Measurements from ENCODE around the gene RIN1. TPM values are rescaled to one million over a fixed set of nuclear protein-coding genes. Genes with fewer than 3 reads are reported as not detected.

The RIN1 gene
- total RNA-seq, 1 donor from 2014 or later, result 2.3 TPM

DNA sequence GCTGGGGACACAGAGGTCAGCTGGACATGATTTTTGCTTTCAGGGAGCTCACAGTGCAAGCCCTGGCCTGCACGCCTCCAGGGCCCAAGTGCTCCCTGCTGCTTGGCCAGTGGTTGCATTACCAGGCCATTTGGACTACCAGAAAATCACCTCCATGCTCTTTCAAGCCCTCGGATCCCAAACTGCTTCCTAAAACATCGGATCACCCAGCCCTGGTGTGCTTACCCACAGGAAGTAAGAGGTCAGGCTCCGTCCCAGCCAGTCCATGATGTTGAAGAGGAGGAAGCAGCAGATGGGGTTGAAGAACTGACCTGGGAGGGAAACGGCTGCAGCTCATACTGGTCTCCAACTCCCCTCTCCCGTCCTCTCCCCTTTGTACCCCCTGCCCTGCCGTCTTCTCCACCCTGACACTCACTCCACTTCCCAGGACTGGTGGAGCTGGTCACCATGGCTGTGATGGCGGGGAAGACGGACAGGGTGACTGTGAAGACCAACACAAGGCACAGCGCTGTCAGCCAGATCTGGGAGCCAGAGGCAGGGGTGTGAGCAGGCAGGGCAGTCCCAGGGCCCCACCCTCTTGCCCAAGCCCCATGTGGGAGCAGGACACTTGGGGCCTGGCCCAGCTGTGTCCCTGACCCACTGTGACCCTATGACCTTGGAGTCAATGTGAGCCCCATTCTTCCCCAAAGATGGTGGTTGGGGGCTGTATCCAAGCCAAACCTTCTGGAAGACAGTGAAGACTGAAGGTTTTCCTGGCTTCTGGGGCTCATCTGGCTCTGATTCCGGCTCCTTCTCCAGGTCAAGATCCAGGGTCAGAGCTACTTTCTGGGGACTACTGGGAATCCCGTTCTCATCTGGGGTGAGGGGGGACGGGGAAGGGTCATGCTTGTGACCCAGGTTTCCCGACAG lies 29.7 kb upstream of the RIN1 start:
- Mint-ChIP-seq H3K4me1 (ENCODE audit: low read depth) (peaks cover 13% of the 10 kb centered on the region), H3K4me3 (ENCODE audit: low read depth) (no peak overlapping the region), H3K27ac (no peak overlapping the region), H3K27me3 (no peaks in the 10 kb centered on the region), H3K9me3 (ENCODE audit: low read depth) (no peaks in the 10 kb centered on the region), H3K36me3 (ENCODE audit: insufficient read depth) (peaks cover 13% of the 10 kb centered on the region)
- TF ChIP-seq, protein P1, sequence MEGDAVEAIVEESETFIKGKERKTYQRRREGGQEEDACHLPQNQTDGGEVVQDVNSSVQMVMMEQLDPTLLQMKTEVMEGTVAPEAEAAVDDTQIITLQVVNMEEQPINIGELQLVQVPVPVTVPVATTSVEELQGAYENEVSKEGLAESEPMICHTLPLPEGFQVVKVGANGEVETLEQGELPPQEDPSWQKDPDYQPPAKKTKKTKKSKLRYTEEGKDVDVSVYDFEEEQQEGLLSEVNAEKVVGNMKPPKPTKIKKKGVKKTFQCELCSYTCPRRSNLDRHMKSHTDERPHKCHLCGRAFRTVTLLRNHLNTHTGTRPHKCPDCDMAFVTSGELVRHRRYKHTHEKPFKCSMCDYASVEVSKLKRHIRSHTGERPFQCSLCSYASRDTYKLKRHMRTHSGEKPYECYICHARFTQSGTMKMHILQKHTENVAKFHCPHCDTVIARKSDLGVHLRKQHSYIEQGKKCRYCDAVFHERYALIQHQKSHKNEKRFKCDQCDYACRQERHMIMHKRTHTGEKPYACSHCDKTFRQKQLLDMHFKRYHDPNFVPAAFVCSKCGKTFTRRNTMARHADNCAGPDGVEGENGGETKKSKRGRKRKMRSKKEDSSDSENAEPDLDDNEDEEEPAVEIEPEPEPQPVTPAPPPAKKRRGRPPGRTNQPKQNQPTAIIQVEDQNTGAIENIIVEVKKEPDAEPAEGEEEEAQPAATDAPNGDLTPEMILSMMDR (IDR thresholded peaks at IDR 0.05; ENCODE audit: unreplicated experiment), result no peak
- DNase-seq (ENCODE audit: low spot score, unreplicated experiment), result no peak

GRCh38 chr11:66365166-66365565 lies 28.9 kb upstream of the RIN1 start:
- no peak for DNase-seq (ENCODE audit: low spot score, unreplicated experiment)
- Mint-ChIP-seq H3K9me3 (ENCODE audit: low read depth) (no peaks in the 10 kb centered on the region), H3K36me3 (ENCODE audit: insufficient read depth) (peaks cover 13% of the 10 kb centered on the region), H3K27ac (no peak overlapping the region), H3K4me3 (ENCODE audit: low read depth) (no peak overlapping the region), H3K4me1 (ENCODE audit: low read depth) (peaks cover 7% of the 10 kb centered on the region), H3K27me3 (no peaks in the 10 kb centered on the region)
- TF ChIP-seq, protein P1 (IDR thresholded peaks at IDR 0.05; ENCODE audit: unreplicated experiment), result no peak

DNA sequence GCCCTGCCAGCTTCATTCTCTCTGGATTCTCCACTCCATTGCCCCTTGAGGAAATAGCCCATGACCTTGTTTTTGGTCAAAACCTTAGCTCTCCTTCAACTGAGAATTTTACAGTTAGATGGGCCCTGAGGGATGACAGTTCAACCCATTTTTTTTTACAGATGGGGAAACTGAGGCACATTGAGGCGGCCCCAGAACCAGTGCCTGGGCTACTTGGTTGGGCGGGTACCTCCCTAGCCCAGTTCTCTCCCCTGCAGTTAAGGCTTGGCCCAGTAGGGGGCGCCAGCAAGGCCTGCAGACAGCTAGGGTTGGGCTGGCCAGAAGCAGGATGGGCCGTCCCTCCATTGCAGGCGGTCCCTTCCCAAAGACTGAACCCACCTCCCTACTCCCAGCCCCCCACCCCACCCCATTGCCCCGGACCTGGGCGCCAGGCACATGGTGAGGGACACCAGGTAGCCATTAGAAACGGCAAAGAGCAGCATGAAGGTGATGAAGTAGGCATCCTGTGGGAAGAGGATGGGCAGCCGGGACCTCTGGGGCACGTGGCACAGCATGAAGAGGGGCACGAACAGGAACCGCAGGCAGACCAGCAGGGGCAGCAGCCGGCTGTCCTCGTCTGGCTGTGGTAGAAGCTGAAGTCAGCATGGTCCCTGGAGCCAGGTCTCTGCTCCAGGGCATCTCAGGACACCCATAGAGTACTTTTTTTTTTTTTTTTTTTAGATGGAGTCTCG lies 27.7 kb upstream of the RIN1 start:
- Mint-ChIP-seq H3K36me3 (ENCODE audit: insufficient read depth) (peaks cover 8% of the 10 kb centered on the region), H3K27me3 (no peaks in the 10 kb centered on the region), H3K4me1 (ENCODE audit: low read depth) (no peaks in the 10 kb centered on the region), H3K9me3 (ENCODE audit: low read depth) (no peaks in the 10 kb centered on the region), H3K4me3 (ENCODE audit: low read depth) (no peak overlapping the region), H3K27ac (no peak overlapping the region)
- peak; percentile 52 for DNase-seq (ENCODE audit: low spot score, unreplicated experiment)
- TF ChIP-seq, protein P1 (IDR thresholded peaks at IDR 0.05; ENCODE audit: unreplicated experiment), result peak; percentile 73

DNA sequence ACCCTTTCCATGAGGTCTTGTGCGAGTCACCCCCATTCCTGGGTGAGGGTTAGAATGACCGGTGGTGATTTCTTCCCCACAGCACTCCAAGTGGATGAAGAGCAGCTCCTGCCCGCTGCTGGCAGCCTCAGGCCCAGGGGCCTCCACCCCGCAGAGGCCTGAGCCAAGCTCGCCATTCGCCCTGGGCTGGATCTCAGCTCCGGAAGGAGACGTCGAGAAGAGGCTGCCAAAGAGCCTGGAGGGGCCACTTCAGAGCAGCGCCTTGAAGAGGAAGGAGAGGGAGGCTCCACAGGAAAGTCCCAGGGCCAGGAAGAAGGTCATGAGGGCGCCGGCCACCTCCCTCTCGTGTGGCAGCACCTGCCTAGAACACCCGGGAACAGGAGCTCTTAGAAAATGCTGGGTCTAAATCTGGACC lies 27.0 kb upstream of the RIN1 start:
- peaks cover 9% of the 10 kb centered on the region for H3K36me3 Mint-ChIP-seq (ENCODE audit: insufficient read depth)
- TF ChIP-seq, protein P1 (IDR thresholded peaks at IDR 0.05; ENCODE audit: unreplicated experiment), result no peak
- no peak for DNase-seq (ENCODE audit: low spot score, unreplicated experiment)
- H3K4me3 Mint-ChIP-seq (ENCODE audit: low read depth), result no peak overlapping the region
- no peaks in the 10 kb centered on the region for H3K4me1 Mint-ChIP-seq (ENCODE audit: low read depth)
- H3K27ac Mint-ChIP-seq, result no peak overlapping the region
- no peaks in the 10 kb centered on the region for H3K9me3 Mint-ChIP-seq (ENCODE audit: low read depth)
- H3K27me3 Mint-ChIP-seq, result no peaks in the 10 kb centered on the region

DNA sequence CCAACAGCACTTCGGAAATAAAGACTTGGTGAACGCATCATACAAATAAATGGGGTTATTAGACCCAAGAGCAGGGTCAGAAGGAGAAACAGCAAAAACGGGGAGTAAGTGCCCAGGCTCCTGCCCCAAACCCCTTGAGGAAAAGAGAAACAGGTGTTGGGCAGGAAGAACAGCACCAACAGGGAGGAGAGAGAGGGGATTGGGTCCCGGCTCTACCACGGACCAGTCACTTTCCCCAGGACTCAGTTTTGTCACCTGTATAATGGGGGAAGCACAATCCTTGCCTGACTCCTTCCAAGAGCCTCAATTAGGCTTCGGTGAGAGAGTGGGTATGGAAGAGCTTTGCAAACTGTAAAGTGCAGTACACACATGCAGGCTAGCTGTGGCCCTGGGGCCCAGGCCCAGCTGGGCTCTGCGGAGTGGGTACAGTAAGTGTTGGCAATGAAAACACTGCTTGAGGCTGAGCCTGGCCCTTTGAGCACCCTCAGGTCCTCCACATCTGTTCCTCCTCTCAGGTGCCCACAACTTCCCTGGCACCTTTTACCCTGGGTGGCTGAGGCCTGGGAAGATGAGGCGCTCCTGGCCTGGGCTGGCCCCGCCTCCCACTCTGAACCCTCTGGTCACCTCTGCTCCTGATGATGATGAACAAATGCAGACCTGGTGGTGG lies 26.4 kb upstream of the RIN1 start:
- no peak for DNase-seq (ENCODE audit: low spot score, unreplicated experiment)
- Mint-ChIP-seq H3K4me1 (ENCODE audit: low read depth) (no peaks in the 10 kb centered on the region), H3K9me3 (ENCODE audit: low read depth) (no peaks in the 10 kb centered on the region), H3K27me3 (no peaks in the 10 kb centered on the region), H3K27ac (no peak overlapping the region), H3K36me3 (ENCODE audit: insufficient read depth) (peaks cover 5% of the 10 kb centered on the region), H3K4me3 (ENCODE audit: low read depth) (no peak overlapping the region)
- TF ChIP-seq, protein P1 (IDR thresholded peaks at IDR 0.05; ENCODE audit: unreplicated experiment), result no peak
